GM21367 (cell line): ENCODE results near the gene PCNT.

Experiments
- ATAC-seq: cut with Tn5 transposase; IDR thresholded peaks from one replicate; pipeline ENCODE4 v1.9.1; 2021; ENCODE audit not compliant: unreplicated experiment

The PCNT gene

DNA sequence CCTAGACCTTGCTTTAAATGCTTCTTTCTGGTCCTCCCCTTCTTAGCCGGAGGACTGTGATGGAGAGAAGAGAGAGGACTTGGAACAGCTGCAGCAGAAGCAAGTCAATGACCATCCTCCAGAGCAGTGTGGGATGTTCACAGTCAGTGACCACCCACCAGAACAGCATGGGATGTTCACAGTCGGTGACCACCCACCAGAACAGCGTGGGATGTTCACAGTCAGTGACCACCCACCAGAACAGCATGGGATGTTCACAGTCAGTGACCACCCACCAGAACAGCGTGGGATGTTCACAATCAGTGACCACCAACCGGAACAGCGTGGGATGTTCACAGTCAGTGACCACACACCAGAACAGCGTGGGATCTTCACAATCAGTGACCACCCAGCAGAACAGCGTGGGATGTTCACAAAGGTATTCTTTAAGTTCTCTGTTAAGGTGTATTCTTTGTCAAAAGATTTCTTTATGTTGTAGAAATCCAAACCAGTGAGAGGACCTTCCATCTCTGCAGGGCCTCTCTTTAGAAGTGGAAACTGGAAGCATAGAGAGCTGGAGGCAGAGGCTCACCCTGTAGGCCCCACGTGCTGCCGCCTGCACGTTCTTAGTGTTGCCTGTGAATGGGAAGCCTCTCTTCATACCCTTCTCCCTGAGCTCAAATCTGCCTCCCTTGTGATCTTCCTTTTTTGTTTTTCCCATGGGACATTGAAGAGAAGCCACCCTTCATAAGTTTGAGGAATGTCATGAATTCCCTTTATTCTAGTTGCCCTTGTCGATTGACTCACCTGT is 10.6 kb downstream of the PCNT start:
- no peak for ATAC-seq

DNA sequence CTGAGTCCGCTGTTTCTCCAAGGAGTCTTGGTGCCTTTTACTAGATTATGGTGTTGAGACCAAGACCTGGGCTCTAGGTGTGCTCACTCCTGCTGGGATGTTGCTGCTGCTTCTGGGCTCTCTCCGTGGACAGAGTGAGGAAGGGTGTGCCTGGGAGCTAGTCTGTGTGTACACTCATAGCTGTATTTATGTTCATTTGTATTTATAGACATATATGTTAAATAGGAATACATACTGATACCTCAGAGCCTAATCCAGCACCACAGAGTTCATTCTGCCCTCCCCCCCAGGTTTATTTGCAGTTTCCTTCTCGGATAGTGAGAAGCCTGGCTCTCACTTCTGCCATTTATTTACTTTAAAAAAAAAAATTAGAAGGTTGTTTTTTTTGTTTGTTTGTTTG is 12.6 kb downstream of the PCNT start:
- no peak for ATAC-seq

DNA sequence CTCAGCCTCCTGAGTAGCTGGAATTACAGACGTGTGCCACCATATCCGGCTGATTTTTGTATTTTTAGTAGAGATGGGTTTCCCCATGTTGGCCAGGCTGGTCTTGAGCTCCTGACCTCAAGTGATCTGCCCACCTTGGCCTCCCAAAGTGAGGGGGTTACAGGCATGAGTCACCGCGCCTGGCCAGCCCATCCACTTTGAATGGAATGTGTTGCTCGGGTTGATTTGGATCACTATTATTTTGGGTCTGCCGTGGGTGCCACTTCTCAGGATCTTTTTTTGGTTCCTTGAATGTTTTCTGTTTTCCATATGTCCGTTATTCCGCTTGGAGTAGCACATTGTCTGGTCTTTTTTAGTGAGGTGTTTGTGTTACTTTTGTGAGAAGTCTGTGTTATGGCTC is 17.0 kb downstream of the PCNT start:
- no peak for ATAC-seq

DNA sequence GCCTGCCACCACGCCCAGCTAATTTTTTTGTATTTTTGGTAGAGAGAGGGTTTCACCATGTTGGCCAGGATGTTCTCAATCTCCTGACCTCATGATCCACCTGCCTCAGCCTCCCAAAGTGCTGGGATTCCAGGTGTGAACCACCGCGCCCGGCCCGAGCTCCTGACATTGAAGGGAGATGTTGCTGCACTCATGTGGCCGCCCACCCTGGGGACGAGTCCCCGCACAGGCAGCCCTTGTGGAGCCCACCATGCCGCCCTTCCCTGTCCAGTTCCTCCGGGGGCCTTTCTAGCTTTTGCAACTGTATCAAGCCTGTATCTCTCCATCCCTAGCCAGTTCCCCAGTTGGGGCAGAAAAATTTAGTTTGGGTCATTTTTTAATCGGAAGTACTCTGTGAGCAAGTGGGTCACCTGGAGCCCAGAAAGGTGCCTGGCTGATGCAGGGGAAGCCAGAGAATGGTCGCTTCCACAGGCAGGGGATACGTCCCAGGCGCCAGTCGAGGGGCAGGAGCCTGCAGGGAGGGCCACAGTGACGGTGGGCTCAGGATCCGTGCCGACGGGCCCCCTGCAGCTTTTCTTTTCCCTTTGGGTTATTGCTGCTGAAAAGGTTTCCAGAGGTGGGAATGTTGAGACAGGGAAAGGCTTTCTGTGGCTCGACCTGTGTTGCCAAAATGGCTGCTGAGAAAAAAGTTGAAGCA is 20.4 kb downstream of the PCNT start:
- ATAC-seq: no peak

DNA sequence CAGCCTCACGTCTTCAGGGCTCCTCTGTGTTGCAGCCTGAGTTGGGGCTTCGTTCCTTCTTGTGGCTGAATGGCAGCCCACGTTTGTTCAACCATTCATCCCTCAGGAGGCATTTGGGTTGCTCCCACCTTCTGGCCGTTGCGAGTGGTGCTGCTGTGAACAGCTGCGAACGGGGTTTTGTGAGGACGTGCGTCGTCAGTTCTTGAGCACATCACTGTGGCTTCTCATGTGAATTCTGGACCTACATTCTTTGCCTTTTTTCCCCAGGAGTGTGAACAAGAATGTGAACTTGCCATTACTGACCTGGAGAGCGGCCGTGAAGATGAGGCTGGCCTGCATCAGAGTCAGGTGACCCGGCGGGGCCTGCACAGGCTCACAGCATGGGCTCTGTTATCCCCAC is 21.9 kb downstream of the PCNT start:
- no peak for ATAC-seq

DNA sequence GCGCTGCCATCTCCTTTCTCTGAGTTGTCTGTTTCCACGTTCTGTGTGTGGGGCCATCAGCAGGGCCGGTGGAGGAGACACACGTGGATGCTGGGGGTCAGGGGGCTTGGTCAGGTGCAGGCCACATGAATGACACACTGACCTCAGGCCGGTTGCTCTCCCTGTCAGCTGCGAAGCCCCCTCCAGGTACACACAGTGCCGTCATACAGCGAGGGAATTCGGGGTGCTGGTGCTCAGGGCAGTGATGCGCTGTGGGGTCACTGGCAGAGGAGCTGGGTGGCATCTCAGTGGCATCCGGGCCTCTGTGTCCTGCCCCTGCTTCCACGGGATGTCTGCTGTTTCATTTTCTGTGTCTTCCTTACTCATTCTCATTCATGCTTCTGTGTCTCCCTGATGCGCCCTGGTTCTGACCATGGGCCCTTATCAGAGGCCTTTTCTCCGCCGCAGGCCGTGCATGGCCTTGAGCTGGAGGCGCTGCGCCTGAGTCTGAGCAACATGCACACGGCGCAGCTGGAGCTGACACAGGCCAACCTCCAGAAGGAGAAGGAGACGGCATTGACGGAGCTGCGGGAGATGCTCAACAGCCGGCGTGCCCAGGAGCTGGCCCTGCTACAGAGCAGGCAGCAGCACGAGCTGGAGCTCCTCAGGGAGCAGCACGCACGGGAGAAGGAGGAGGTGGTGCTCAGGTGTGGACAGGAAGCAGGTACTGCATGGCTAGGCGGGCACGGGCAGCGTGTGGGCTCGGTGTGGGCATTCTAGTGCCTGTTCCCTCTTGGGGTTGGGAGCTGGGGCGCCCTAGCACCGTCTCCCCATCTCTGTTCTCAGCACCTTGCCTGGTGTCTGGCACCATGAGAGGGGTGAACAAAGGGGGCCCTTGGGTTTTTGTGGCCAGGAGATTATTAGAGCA is 22.6 kb downstream of the PCNT start:
- ATAC-seq: no peak

DNA sequence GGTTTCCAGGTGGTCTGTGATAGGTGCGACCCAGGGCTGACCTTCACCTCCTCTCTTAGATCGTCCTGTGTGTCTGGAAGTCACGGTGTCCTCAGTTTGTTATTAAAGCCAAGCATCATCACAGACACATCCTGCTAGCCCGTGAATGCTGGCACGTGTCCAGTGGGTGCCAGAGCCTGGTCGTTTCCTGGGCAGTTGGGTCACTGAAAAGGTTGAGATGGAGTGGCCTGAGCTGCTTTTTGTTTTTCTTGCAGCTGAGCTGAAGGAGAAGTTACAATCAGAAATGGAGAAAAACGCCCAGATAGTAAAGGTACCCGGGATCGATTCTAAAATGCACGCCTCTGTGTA is 23.2 kb downstream of the PCNT start:
- no peak for ATAC-seq

DNA sequence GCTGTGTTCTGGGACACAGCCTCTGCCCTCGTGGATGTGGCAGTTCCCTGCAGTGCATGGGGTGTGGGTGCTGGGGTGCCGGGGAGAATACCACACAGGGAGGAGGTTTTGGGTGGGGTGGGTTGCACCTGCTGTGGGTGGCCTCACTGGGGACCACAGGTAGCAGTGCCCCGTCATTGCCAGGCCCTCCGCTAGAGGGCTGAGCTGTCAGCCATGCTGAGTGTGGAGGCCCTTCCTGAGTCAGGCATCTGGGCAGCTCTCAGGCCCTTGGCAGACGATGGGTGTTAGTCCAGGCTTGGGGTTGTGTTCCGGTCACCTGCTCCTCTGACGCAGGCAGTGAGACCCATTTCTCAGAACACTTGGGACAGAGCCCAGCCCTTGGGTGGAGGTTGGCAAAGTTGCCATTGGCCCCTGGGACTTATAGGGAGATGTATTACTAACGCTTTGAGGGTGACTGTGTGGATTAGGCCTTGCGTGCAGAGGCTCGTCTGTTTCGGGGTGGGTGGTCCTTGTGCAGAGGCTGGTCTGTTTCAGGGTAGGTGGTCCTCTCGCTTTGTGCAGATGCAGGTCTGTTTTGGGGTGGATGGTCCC is 23.9 kb downstream of the PCNT start:
- ATAC-seq: no peak

DNA sequence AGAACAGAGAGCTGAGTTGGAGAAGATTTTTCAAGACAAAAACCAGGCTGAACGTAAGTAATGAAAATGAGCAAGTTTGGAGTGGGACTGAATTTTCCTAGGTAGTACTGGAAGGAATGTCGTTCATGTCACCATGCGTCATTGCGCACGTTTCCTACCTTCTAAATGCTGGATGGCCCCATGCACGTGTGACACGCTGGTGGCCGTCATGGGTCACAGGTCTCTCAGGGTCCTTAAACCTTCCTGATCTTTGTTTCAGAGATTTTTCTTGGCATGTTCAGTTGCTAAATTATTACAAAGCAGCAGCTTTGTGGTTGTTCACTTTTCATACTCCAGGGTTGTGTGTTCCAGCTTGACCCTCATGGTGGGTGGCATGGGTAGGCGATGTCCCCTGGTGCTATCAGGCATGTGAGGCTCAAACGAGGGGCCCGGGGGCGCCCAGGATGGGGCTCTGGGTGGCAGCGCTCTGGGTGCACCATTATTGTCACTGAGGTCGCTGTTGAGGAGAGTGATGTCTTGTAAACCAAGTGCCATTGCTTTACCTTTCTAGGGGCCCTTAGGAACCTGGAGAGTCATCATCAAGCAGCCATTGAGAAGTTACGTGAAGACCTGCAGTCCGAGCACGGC is 25.3 kb downstream of the PCNT start:
- ATAC-seq: no peak

DNA sequence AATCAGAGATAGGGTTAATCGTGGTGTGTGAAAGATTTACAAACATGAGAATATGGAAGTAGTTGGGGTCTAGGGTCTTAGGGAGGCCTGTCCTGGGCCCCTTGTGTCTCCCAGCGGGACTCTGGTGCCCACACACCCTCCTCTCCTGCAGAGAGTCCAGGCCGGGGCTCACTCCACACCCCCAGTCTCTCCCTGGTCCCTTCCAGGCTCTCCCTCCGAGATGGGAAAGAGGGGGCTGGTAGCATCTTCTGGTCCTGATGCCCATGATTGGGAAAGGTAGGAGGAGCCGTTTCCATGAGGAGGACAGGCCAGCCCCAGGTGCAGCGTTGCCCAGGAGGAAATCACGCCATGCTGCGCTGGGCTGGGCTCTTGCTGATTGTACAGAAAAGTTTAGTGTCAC is 26.6 kb downstream of the PCNT start:
- ATAC-seq: no peak

DNA sequence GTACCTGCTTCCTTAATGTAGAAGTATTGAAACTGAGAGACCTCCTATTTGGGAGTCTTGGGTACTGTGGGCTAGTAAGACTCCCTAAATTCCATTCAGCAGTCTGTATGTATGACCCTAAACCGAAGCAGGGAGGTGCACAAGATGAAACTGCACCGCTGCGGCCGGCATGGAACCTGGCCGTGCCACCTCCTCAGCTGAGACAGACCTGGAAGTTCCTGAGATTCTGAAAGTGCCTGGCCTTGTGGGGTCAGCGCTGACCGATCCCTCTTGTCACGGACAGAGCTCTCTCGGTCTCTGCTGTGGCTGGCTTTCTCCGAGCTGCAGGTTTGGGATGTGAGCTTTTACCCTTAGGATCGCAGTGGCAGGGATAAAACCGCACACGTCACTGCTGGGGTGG is 27.0 kb downstream of the PCNT start:
- no peak for ATAC-seq

DNA sequence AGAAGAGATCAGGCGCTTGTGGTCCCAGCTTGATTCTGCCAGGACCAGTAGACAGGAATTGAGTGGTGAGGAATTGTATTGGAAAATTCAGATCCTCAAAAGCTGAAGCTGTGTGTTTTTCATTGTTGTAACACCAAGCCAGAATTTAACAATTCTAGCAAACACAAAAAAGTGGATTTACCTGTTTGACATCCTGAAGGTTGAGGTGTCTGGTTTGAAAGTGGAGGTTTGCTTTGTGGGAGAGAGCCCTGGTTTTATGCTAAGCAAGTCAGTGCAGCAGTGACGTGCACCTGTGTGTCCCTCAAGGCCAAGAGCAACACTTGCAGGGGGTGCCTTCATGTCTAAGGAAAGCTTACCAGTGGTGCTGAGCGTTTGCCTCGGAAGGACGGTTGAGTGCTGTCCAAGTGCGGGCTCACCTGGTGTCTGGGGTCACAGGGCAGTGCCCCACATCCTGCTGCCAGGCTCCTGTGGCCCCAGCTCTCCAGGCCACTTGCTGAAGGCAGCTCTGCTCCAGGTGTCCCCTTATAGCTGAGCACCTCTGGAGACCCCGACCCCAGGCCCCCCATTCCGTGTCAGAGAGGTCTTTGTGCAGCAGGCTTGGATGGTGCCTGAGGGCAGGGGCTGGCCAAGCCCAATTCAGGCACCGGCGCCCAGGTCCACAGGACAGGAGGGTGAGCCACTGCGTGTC is 27.7 kb downstream of the PCNT start:
- no peak for ATAC-seq

DNA sequence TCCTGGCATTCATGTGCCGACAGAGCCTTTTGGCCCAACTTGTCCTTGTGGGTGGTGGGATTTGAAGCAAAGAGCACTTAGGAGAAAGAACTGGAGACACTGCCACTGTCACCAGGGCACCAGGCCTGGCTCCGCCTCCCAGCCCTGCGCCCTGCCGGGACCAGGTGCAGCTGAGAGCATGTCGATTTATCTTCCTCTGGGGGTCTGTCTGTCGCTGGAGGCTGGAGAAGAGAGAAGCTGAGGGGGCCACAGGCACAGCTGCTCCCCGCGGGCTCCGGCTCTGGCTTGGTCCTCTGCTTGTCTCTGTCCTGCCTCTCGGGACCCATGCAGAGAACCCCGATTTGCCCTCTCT is 28.2 kb downstream of the PCNT start:
- no peak for ATAC-seq

DNA sequence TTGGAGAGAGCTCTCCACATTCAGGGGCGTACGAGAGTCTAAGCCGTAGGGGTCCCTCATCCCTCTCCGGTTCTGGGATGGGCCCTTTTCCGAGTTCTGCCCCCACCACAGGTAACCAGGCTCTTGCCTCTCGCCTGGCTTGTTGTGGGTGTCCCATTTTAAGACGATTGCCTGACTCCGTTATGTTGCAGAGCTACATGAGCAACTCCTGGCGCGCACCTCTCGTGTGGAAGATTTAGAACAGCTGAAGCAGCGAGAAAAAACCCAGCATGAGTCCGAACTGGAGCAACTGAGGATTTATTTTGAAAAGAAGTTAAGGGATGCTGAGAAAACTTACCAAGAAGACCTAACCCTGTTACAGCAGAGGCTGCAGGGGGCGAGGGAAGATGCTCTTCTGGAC is 29.0 kb downstream of the PCNT start:
- no peak for ATAC-seq

DNA sequence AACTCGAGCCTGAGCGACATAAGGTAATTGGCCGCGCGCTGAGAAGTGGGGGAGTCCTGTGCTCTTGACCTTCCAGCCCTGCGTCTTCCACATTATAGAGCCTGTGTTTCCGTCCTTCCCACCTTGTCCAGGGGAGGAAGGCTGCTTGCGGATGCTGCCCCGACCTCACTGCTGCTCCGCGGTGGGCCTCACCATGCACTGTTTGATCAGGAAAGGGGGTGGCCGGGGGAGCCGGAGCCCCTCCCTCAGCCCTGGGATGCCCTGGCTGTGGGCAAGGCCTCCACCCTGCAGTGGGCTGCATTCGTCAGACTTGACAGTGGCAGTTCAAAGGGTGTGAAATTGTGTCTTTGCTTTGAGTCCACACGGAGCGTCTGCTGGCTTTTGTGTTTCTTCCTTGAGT is 30.1 kb downstream of the PCNT start:
- no peak for ATAC-seq

DNA sequence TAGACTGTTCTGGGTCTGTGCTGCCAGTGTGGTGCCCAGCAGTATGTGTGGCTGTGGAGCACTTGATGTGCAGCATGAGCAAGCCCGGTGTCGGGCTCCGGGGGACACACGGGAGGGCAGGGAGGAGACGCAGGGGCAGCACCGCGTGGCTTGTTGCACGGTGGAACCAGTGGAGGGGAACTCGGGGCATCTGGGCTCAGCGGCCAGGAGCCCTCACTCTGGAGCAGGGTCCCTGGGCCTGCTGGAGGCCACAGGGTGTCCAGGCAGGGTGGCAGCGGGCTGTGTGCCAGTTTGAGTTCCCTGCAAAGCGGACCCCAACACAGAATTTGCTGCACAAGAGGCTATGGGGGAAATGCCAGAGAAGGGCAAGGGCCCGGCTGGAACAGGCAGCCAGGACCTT is 30.6 kb downstream of the PCNT start:
- no peak for ATAC-seq

DNA sequence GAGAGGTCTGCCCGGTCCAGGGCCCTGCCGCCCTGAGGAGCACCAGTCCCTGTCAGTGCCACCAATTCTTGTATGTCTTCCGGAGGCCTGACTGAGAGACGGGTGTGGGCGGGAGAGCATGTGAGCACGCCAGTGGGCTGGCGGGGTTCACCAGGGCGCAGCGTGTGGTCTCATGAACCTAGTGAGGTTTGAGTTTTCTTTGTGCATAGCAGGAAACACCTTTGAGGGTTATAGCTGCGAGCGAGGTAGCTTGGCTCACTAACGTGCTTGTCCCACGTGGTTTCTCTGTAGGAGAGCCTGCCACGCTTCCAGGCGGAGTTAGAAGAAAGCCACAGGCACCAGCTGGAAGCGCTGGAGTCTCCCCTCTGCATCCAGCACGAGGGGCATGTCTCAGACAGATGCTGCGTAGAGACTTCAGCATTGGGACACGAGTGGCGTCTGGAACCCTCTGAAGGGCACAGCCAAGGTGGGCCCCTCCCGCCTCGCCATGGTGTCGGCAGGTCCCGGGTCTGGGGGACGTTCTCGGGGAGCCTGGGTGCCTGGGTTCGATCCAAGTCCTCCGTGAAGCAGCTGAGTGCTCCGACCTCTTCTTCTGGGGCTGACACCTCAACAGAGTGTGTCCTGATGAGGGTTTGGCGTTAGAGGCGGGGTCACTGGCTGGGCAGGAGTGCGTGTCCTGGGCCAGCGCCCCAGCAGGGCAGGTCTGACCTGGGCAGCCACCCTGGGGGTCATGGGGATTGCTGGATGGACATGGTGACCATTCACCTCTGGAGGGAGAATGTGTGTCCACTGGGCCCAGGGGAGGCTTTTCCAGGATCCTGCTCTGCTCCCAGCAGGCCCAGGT is 31.4 kb downstream of the PCNT start:
- no peak for ATAC-seq

DNA sequence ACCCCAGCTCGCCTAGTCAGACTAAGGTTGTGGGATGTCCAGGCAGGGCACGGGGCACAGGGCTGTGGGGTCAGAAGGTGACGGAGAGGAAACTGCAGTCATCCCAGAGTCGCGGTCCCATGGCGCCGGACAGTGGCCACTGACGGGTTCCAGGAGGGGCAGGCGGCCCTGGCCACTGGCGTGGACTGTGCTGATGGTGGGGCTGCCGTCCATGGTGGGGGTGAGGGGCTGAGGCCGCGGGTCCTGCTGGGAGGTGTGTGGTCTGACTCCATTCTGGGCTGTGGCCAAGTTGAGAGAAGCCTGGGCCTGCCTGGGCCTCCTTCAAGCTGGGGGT is 32.0 kb downstream of the PCNT start:
- ATAC-seq: no peak

DNA sequence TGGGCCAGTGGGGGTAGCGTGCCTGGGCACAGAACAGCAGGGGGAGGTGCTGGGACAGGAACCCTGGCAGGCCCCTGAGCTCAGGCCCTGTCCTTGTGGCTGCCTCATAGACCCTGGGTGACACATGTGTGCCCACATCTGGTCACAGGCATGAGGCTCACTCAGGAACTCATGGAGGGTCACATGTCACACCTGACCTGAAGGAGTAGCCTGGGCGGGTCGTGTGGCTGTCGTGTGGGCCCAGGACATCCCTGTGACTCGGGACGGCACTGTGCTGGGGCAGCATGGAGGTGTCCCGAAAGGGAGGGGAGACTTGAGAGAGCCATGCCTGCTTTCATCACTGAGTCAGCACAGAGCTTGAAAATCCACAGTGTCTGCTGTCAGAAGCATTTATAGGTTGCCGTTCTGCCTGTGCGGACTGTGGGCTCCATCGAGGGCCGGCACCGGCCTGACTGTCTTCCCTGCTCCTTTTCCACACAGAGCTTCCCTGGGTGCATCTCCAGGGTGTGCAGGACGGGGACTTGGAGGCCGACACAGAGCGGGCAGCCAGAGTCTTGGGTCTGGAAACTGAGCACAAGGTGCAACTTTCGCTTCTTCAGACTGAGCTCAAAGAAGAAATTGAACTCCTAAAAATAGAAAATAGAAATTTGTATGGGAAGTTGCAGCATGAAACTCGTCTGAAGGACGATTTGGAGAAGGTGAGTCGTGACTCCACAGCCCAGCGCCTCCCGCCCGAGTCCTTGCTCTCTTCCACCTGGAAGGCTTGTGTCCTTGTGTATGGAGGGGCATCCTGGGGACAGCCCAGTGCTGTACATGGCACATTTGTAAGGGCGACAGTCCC is 32.8 kb downstream of the PCNT start:
- no peak for ATAC-seq
